Heart left ventricle (tissue), 16 donors: ENCODE results near the gene ERN1. TPM values are rescaled to one million over a fixed set of nuclear protein-coding genes. Genes with fewer than 3 reads are reported as not detected.

ENCODE experiments used
- ATAC-seq, 4 donors: fragments of 200-7000 bp; cut with Tn5 transposase; one replicate each; pipeline ENCODE4 v1.9.1; 2020 to 2022; ENCODE audit warnings: moderate library complexity in 4 of 4, mild to moderate bottlenecking in 3 of 4, moderate number of reproducible peaks in 1 of 4
- DNase-seq, 5 donors: peaks; one replicate each; pipeline ENCODE4 v3.0.0-alpha.2; 2020
- H3K27ac ChIP-seq, 12 donors: fragments of 200-600 bp; sonication (generic) in 4 of 12; one replicate each; pipeline versions ENCODE4 v1.5.0 to v1.8.0; 2016 to 2022; ENCODE audit warnings: mild to moderate bottlenecking in 2 of 12
- H3K27me3 ChIP-seq, 9 donors: fragments of 200-600 bp; sonication (generic) in 2 of 9; one replicate each; pipeline versions ENCODE4 v1.5.1 to v1.8.0; 2016 to 2022; ENCODE audit warnings: mild to moderate bottlenecking in 3 of 9
- H3K36me3 ChIP-seq, 9 donors: fragments of 200-600 bp; sonication (generic) in 2 of 9; one replicate each; pipeline versions ENCODE4 v1.5.0 to v1.8.0; 2018 to 2022; ENCODE audit warnings: mild to moderate bottlenecking in 2 of 9
- H3K4me1 ChIP-seq, 12 donors: fragments of 200-600 bp; sonication (generic) in 4 of 12; one replicate each; pipeline versions ENCODE4 v1.5.0 to v1.8.0; 2016 to 2022; ENCODE audit warnings: mild to moderate bottlenecking in 3 of 12
- H3K4me3 ChIP-seq, 12 donors: fragments of 200-600 bp; sonication (generic) in 4 of 12; one replicate each; pipeline versions ENCODE4 v1.5.0 to v1.8.0; 2017 to 2022; ENCODE audit warnings: mild to moderate bottlenecking in 9 of 12, moderate library complexity in 4 of 12
- H3K9me3 ChIP-seq, 12 donors: fragments of 200-600 bp; sonication (generic) in 4 of 12; one replicate each; pipeline versions ENCODE4 v1.5.0 to v1.8.0; 2016 to 2022; ENCODE audit warnings: mild to moderate bottlenecking in 1 of 12
- POLR2A ChIP-seq, 2 donors: fragments of 450-650 bp; IDR thresholded peaks; one replicate each; pipeline ENCODE4 v1.6.1; 2017; ENCODE audit warnings: antibody characterized with exemption in 2 of 2, mild to moderate bottlenecking in 2 of 2, moderate library complexity in 2 of 2
- WGBS, 4 donors: extraction: QIAGEN DNeasy Blood & Tissue Kit in 2 of 4; methylation state at CpG; one replicate each; pipeline versions ENCODE4 v1.1.5 to v1.1.7; 2013 to 2018; 5-methylcytosine and 5-hydroxymethylcytosine counted together
- intact Hi-C, 10 donors: fragments of 100-400 bp; cut with DNase I; formaldehyde crosslinking; loops; one replicate each; pipeline versions ENCODE4 v1.11.1 to v1.14.2; 2022
- polyA plus RNA-seq, 2 donors: library from polyadenylated mRNA; stranded (reverse); fragments of 200-250 nt; gene quantifications; one replicate each; pipeline ENCODE4 v1.2.3, GENCODE V29; 2013
- total RNA-seq, 9 donors: library from RNA; depleted of rRNA in 2 of 9; stranded (reverse); fragments of >200 nt in 2 of 9; fragmentation: NEBNext Ultra II Directional in 3 of 9; extraction: Animal tissue kit (Norgen Biotek cat#: 25700) in 3 of 9; gene quantifications; one replicate each; pipeline versions ENCODE4 v1.1.0 to v1.2.4, GENCODE V29; 2016 to 2023
- TF ChIP-seq, protein P1 (sequence below), 12 donors: fragments of 200-600 bp; sonication (generic) in 4 of 12; IDR thresholded peaks; one replicate each; pipeline versions ENCODE4 v1.5.0 to v1.8.0; 2018 to 2022; ENCODE audit warnings: antibody characterized with exemption in 12 of 12, mild to moderate bottlenecking in 5 of 12
- donor health status: ischemic (EF 13 %, LVEDD 7.1; RV severe dilation, severe dysfunction).
- donor health status: healthy with polysubstance abuse.
- donor health status: DM: no; HTN: yes; CAD: no.
- donor health status: DM: no; HTN: no; CAD: no.
- donor health status: ischemic (EF 25% LVEDD 6.9; RV normal size, moderate dysfunction).
- donor health status: ischemic (EF 25% LVEDD 5.7; RV mildly dilated, moderate dysfunction).
- donor health status: healthy.
- donor health status: DM: yes; HTN: yes; CAD: no.
- donor health status: ischemic (EF 35%, LVEDD 5.7; RV mildly dilated, moderate dysfunction).
- donor health status: nonischemic (EF 11% LVEDD 7.7; RV severe dilation, severe dysfunction).
- donor health status: DM: yes; HTN: yes; CAD: no.
- donor health status: PGD.
- donor health status: ischemic (EF 29% LVEDD 5.4; RV normal size, mild dysfunction).
- donor health status: nonischemic (EF 23%, LVEDD 6.1; RV moderate dilation, normal function).

ERN1 gene
- total and polyA plus RNA-seq, 11 donors, result 1.5 to 18.7 (median 7.4) TPM

DNA sequence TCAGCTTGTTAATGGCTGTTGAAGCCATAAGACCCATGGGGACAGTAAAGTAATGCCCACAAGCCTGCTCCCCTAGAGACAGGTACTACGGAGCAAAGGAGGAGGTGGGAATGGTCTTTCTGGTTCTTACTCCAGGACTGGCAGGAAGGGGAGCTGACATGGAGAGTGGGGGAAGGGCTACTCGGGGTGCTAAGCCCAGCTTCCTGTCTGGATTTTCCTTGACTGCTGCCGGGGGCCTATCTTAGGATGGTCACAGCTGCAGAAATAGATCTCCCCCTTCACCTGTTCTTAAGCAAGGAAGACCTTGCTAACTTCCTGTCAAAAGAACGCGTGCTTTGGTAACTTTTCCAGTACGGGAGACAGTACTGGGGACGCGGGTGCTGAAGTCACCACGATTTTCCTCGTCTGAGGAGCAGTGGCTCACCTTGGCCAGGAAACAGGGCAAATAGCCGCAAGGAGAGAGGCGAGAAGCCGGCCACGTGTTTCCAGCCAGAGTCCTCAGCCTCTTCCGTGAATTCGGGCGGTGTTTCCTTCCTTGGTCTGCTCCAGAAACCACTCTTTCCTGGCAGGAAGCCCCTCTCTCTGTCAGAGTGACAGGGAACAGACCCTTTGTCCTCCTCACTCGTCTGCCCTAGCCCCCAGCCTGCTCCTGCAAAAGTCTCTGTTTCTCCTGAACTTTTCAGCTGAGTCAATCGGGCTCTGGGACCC is 132.4 kb downstream of the ERN1 start:
- ATAC-seq, result peak in 2 of 4 donors; percentile 2 to 38
- Histone ChIP-seq H3K27ac (peak overlapping the region; percentile 14 to 85 (median 62)), H3K9me3 (no peaks in the 10 kb centered on the region), H3K36me3 (peaks cover 0 to 4% (median under 1%) of the 10 kb centered on the region in 9 donors), H3K4me3 (peak overlapping the region in 11 of 12 donors; percentile 38 to 71 (median 61)), H3K4me1 (peaks cover 3 to 56% (median 24%) of the 10 kb centered on the region in 12 donors), H3K27me3 (peaks cover 0 to 28% (median 12%) of the 10 kb centered on the region in 9 donors)
- 12 to 22% (median 18%) methylated on average over 18 to 19 of the region's 19 CpGs for WGBS, 4 donors
- DNase-seq, result peak in 3 of 5 donors; percentile 49 to 62 (median 52)
- TF ChIP-seq POLR2A (IDR thresholded peaks at IDR 0.05), result no peak
- TF ChIP-seq, protein P1, sequence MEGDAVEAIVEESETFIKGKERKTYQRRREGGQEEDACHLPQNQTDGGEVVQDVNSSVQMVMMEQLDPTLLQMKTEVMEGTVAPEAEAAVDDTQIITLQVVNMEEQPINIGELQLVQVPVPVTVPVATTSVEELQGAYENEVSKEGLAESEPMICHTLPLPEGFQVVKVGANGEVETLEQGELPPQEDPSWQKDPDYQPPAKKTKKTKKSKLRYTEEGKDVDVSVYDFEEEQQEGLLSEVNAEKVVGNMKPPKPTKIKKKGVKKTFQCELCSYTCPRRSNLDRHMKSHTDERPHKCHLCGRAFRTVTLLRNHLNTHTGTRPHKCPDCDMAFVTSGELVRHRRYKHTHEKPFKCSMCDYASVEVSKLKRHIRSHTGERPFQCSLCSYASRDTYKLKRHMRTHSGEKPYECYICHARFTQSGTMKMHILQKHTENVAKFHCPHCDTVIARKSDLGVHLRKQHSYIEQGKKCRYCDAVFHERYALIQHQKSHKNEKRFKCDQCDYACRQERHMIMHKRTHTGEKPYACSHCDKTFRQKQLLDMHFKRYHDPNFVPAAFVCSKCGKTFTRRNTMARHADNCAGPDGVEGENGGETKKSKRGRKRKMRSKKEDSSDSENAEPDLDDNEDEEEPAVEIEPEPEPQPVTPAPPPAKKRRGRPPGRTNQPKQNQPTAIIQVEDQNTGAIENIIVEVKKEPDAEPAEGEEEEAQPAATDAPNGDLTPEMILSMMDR (IDR thresholded peaks at IDR 0.05), result no peak
- intact Hi-C loops, result no loop called here

DNA sequence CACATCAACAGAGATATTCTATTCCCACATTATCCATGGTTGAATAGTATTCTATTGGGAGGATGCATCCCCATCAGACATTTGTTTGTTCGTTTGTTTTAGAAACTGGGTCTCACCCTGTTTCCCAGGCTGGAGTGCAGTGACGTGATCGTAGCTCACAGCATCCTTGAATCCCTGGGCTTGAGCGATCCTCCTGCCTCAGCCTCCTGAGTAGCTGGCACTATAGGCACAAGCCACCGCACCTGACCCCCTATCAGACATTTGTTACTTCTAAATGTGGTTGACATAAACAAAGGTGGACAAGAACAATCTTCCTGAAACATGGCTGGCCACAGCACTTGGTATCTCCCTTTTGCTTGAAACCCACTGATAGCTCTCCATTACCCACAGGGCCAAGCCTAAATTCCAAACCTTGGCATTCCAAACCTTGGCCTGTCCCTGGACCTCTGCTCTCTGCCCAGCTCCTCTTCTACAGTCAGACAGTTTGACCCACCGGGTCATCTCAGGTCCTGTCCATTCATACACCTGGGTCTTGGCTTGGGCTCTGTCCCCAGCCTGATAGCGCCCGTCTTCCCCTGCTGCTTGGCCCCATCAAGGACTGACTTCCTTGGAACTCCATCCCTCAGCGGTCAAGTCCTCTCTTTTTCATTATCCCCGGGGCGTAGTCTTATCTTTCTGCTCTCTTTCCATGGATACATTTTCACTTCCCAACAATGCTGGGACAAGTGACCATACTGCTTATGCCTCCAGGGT is 133.3 kb downstream of the ERN1 start:
- intact Hi-C loops, result no loop called here
- Histone ChIP-seq H3K4me3 (no peak overlapping the region), H3K27me3 (peaks cover 0 to 31% (median 13%) of the 10 kb centered on the region in 9 donors), H3K36me3 (no peaks in the 10 kb centered on the region), H3K4me1 (peaks cover 3 to 47% (median 22%) of the 10 kb centered on the region in 12 donors), H3K27ac (peak overlapping the region in 3 of 12 donors; percentile 48 to 85 (median 76)), H3K9me3 (no peaks in the 10 kb centered on the region)
- DNase-seq (peak in 1 of 5 donors; percentile 21), ATAC-seq (no peak)
- TF ChIP-seq POLR2A (IDR thresholded peaks at IDR 0.05), result no peak
- TF ChIP-seq, protein P1 (IDR thresholded peaks at IDR 0.05), result no peak
- WGBS, 4 donors, result 90 to 96% (median 93%) methylated on average over 11 of the region's 11 CpGs

DNA sequence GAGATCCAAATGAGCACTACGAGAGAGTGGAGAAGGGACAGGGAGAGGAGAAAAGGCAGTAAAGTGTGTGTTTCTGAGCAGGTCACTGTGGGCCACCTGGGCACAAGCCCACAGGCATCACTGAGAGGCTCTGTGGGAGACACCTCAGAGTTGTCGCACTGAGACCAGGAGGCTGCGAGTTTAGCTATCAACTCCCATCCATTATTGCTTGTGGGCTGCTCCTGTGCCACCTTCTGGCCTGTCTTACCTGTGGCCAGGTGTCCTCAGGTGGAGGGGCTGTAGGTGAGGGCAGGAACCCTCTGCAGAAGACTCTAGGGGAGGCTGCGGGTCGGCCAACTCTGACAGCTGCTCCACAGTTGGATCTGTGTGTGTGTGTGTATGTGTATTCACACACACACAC is 134.3 kb downstream of the ERN1 start:
- ATAC-seq (no peak), DNase-seq (peak in 1 of 5 donors; percentile 39)
- H3K27me3 ChIP-seq, result peaks cover 0 to 35% (median 13%) of the 10 kb centered on the region in 9 donors
- no peak overlapping the region for H3K27ac ChIP-seq
- H3K36me3 ChIP-seq, result no peaks in the 10 kb centered on the region
- H3K9me3 ChIP-seq, result no peaks in the 10 kb centered on the region
- H3K4me3 ChIP-seq, result no peak overlapping the region
- peaks cover 0 to 42% (median 20%) of the 10 kb centered on the region in 12 donors for H3K4me1 ChIP-seq
- TF ChIP-seq POLR2A (IDR thresholded peaks at IDR 0.05), result no peak
- TF ChIP-seq, protein P1 (IDR thresholded peaks at IDR 0.05), result no peak
- intact Hi-C loops, result no loop called here
- WGBS, 4 donors, result 87 to 94% (median 88%) methylated on average over 5 of the region's 5 CpGs
